Amygdala (tissue), 56 donors: ENCODE results near the gene SYNGR2.

Experiments used
- DNase-seq, 56 donors: peaks; one replicate each; lab custom pipeline; 2025; lab: John Stamatoyannopoulos, UW

Gene SYNGR2

DNA sequence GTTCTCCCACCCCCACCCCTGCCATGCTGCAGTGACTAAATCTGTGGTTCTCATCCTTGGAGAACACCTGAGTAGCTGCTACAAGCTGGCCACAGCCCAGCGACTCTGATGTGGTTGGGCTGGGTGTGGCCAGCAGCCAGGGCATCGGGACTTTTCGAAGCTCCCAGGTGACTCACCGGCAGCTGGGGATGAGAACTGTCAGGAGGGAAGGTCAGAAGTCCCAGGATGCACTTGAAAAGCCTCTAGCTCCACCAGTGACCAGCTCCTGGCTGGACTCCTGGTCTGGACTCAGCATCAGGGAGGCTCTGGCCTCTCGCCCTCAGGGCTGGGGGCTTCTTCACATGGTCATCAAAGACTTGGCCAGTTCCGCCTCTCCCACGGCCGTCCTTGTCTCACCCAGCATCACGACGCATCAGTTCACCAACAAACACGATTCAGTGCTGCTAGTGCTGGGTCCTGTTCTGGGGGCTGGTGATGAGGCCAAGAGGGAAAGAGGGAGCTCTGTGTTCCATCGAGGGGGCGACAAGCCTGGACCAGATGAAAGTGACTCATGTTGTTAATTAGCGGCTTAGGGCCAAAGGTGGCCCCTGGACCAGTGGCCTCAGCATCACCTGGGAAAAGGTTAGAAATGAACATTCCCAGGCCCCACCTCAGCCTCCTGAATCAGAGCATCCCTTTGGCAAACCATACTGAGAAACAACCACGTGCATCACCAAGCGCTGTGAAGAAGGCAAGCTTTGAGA is 26.1 kb upstream of the SYNGR2 start:
- DNase-seq, result no peak

DNA sequence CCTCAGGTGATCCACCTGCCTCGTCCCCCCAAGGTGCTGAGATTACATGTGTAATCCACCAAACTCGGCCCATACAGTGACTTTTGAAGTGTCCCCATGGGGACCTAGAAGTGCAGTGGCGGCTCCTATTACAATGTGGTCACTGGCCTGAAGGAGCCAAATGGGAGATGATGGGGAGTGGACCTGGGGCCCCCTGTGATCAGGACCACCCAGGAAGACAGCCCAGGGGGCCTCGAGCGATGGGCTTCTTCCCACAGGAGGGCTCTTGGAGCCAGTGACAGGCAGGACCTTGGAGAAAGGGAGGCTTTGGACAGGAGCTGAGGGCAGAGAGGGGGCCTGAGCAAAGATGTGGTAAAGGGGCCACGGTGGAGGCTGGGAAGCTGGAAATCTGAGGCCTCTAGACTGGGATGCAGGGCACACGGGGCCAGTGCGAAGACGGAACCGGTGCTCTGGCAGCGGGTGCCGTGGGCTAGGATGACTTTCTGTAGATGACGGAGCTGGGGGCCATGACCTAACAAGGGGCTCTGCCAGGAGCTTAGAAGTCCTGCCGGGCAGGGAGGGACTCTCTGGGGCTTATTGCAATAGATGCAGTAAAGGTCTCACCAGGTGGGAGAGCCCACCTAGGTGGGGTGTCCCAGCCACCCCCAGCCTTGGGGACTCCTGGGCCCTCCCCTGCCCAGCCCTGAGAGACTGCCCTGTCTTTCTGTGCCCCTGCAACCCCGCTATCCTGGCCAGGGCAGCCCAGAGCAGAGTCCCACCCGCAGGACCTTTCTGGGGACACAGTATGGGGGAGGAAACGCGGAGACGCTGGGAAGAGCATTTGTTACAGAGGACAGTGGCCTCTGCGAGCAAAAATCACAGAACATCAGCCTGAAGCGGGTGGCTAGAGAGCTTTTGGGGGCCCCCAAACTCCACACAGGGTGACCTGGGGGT is 24.9 kb upstream of the SYNGR2 start:
- no peak for DNase-seq

DNA sequence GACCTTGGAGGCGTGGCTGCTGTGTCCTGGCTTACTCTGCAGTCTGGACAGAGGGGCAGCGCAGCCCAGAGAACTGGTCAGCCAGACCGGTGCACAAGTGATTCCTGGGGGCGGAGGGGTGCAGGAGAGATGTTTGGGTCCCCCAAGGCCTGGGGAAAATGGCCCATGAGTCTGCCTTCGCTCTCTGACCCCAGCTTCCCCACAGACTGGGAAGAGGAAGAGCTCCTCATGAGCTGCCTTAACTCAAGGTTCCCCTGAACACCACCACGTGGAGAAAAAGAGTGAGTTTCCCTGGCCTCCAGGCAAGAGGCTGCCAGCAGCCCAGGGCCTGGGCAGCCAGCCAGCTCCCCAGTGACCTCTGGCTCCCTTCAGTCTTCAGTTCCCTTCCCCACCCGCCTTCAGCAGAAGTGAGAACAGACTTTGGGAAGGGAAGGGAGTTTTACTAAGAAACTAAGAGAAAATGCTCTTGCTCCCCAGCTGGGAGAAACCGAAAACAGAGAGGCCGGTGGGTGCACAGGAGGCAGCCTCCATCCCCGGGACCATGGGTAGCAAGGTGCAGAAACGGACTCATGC is 24.1 kb upstream of the SYNGR2 start:
- DNase-seq, result peak in 47 of 56 donors; percentile 17 to 80 (median 61)

GRCh38 chr17:78144736-78145641 is 23.4 kb upstream of the SYNGR2 start:
- DNase-seq, result peak in 38 of 56 donors; percentile 18 to 80 (median 58)

DNA sequence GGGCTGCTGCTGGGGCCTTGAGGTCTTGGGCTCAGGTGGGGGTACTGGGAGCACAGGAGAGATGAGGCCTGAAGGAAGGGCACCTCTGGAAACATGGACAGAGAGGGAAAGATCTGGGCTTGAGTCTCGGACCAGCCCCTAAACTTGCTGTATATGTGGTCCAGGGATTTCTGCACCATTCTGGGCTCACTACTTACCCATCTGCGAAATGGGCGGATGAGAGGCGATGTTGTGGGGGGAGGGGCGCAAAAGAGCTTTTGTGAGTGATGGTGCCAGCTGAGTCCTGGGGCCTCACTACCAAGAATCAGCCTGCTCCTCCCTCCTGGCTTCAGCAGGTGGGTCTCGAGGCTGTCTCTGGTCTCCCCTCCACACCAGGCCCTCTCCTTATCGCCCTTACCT is 21.9 kb upstream of the SYNGR2 start:
- no peak for DNase-seq

- no peak for DNase-seq
These were observed 21.5 kb upstream of the SYNGR2 start for GRCh38 chr17:78146881-78147280.

GRCh38 chr17:78147315-78147998 is 20.9 kb upstream of the SYNGR2 start:
- DNase-seq, result no peak

DNA sequence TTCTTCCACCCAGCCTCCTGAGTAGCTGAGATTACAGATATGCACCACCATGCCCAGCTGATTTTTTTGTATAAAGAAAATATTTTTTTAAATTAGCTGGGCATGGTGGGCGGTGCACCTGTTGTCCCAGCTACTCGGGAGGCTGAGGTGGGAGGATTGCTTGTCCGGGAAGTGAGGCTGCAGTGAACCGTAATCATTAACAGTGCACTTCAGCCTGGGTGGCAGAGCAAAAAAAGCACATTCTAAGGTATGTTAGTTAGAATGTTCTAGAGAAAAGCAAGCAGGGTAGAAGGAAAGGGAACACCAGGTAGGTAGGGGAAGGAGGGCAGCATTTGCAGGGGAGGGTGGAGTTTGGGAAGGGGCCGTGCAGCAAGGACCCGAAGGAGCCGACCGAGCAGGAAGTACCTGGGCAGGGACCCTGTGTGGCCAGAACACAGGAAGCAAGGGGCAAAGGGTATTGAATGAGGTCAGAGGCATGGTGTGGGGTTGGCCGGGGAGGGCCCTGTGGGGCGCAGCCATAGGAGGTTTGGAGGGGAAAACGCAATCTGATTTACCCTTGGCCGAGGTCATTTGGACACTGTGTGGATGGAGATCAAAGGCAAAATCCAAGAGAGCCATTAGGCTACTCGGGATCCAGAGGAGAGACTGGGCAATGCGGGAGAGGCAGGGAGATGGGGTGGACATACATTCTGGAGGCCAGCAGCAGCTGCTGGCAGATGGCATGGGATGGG is 19.9 kb upstream of the SYNGR2 start:
- no peak for DNase-seq

- DNase-seq, result no peak
These were observed 16.8 kb upstream of the SYNGR2 start for GRCh38 chr17:78151514-78152008.

DNA sequence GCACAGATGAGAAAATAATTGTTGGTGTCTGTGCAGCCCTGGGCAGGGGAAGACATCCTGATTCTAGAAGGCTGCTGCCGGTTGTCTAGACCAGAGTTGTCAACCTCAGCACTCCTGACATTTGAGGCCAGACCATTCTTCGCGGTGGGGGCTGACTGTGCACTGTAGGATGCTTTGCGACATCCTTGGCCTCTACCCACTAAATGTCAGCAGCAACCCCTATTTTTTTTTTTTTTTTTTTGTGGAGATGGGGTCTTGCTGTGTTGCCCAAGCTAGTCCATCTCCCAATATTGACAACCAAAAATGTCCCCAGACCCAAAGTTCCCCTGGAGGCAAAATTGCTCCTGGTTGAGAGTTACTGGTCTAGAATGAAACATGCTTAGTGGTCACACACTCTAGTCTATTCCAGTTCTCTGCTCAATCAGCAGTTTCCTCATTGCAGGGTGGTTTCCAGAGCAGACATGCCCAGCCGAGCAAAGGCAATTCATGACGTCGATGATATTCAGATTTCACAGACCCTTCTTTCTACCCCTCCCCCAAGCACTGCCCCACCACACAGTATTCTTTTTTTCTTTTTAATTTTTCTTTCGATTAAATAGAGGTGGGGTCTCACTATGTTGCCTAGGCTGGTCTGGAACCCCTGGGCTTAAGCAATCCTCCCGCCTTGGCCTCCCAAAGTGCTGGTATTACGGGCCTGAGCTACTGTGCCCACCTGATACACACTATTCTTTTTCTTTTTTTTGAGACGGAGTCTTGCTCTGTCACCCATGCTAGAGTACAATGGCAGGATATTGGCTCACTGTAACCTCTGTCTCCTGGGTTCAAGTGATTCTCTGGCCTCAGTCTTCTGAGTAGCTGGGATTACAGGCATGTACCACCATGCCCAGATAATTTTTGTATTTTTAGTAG is 13.2 kb upstream of the SYNGR2 start:
- peak in 1 of 56 donors; percentile 24 for DNase-seq

GRCh38 chr17:78159575-78160158 is 8.7 kb upstream of the SYNGR2 start:
- DNase-seq, result no peak

- no peak for DNase-seq
These were observed 4.3 kb upstream of the SYNGR2 start for GRCh38 chr17:78163881-78164747.

- no peak for DNase-seq
These were observed 3.4 kb upstream of the SYNGR2 start for GRCh38 chr17:78164748-78165607.

GRCh38 chr17:78166416-78166815 is 2.0 kb upstream of the SYNGR2 start:
- no peak for DNase-seq
